Measurements from ENCODE around the gene L3MBTL4. TPM values are rescaled to one million over a fixed set of nuclear protein-coding genes. Genes with fewer than 3 reads are reported as not detected.

Gene L3MBTL4
- total RNA-seq, 1 donor, result 0.36 TPM

- Histone ChIP-seq H3K4me1 (ENCODE audit: insufficient read depth, low read length) (no peaks in the 10 kb centered on the region), H3K4me2 (ENCODE audit: insufficient read depth, low read length) (no peak overlapping the region), H3K4me3 (ENCODE audit: insufficient read depth, low read length) (no peak overlapping the region), H2AFZ (ENCODE audit: low read length) (no peak overlapping the region), H3K79me2 (ENCODE audit: insufficient read depth, low read length) (no peaks in the 10 kb centered on the region), H3K9me3 (ENCODE audit: low read depth, low read length) (no peaks in the 10 kb centered on the region), H3K27me3 (ENCODE audit: insufficient read depth, low read length) (no peaks in the 10 kb centered on the region), H3K36me3 (ENCODE audit: insufficient read depth, low read length) (no peaks in the 10 kb centered on the region), H4K20me1 (ENCODE audit: insufficient read depth, low read length) (no peaks in the 10 kb centered on the region), H3K27ac (ENCODE audit: low read depth, low read length) (no peak overlapping the region)
- no peak for TF ChIP-seq CTCF (IDR thresholded peaks at IDR 0.05; ENCODE audit: extremely low read depth, low read depth, low read length)
- DNase-seq (ENCODE audit: insufficient read length, low spot score, missing footprints), result no peak
Observed at GRCh38 chr18:5948781-5949180, 465.9 kb downstream of the L3MBTL4 start.

- no peaks in the 10 kb centered on the region for H3K27me3 ChIP-seq (ENCODE audit: insufficient read depth, low read length)
- TF ChIP-seq CTCF (IDR thresholded peaks at IDR 0.05; ENCODE audit: extremely low read depth, low read depth, low read length), result no peak
- H2AFZ ChIP-seq (ENCODE audit: low read length), result no peak overlapping the region
Observed at GRCh38 chr18:5948237-5948636, 466.5 kb downstream of the L3MBTL4 start.

GRCh38 chr18:5944448-5944847 is 470.3 kb downstream of the L3MBTL4 start:
- Histone ChIP-seq H2AFZ (ENCODE audit: low read length) (no peak overlapping the region), H3K9me3 (ENCODE audit: low read depth, low read length) (no peaks in the 10 kb centered on the region), H3K4me1 (ENCODE audit: insufficient read depth, low read length) (no peaks in the 10 kb centered on the region), H3K4me3 (ENCODE audit: insufficient read depth, low read length) (no peak overlapping the region), H3K36me3 (ENCODE audit: insufficient read depth, low read length) (no peaks in the 10 kb centered on the region), H3K79me2 (ENCODE audit: insufficient read depth, low read length) (no peaks in the 10 kb centered on the region), H3K4me2 (ENCODE audit: insufficient read depth, low read length) (no peak overlapping the region), H4K20me1 (ENCODE audit: insufficient read depth, low read length) (no peaks in the 10 kb centered on the region), H3K27me3 (ENCODE audit: insufficient read depth, low read length) (no peaks in the 10 kb centered on the region), H3K27ac (ENCODE audit: low read depth, low read length) (no peak overlapping the region)
- no peak for DNase-seq (ENCODE audit: insufficient read length, low spot score, missing footprints)
- TF ChIP-seq CTCF (IDR thresholded peaks at IDR 0.05; ENCODE audit: extremely low read depth, low read depth, low read length), result no peak

More at GRCh38 chr18:5948237-5948636, 466.5 kb downstream of the L3MBTL4 start:
- H3K9me3 ChIP-seq (ENCODE audit: low read depth, low read length), result no peaks in the 10 kb centered on the region
- H3K4me2 ChIP-seq (ENCODE audit: insufficient read depth, low read length), result no peak overlapping the region
- H3K36me3 ChIP-seq (ENCODE audit: insufficient read depth, low read length), result no peaks in the 10 kb centered on the region
- no peaks in the 10 kb centered on the region for H4K20me1 ChIP-seq (ENCODE audit: insufficient read depth, low read length)
- DNase-seq (ENCODE audit: insufficient read length, low spot score, missing footprints), result no peak
- no peak overlapping the region for H3K4me3 ChIP-seq (ENCODE audit: insufficient read depth, low read length)
- no peaks in the 10 kb centered on the region for H3K79me2 ChIP-seq (ENCODE audit: insufficient read depth, low read length)
- no peak overlapping the region for H3K27ac ChIP-seq (ENCODE audit: low read depth, low read length)
- H3K4me1 ChIP-seq (ENCODE audit: insufficient read depth, low read length), result no peaks in the 10 kb centered on the region

GRCh38 chr18:5943514-5943913 is 471.2 kb downstream of the L3MBTL4 start:
- H3K27me3 ChIP-seq (ENCODE audit: insufficient read depth, low read length), result no peaks in the 10 kb centered on the region
- H3K79me2 ChIP-seq (ENCODE audit: insufficient read depth, low read length), result no peaks in the 10 kb centered on the region
- no peak overlapping the region for H3K4me2 ChIP-seq (ENCODE audit: insufficient read depth, low read length)
- H3K27ac ChIP-seq (ENCODE audit: low read depth, low read length), result no peak overlapping the region
- H3K9me3 ChIP-seq (ENCODE audit: low read depth, low read length), result no peaks in the 10 kb centered on the region
- no peak overlapping the region for H3K4me3 ChIP-seq (ENCODE audit: insufficient read depth, low read length)
- no peak for DNase-seq (ENCODE audit: insufficient read length, low spot score, missing footprints)
- TF ChIP-seq CTCF (IDR thresholded peaks at IDR 0.05; ENCODE audit: extremely low read depth, low read depth, low read length), result no peak
- H3K36me3 ChIP-seq (ENCODE audit: insufficient read depth, low read length), result no peaks in the 10 kb centered on the region
- H4K20me1 ChIP-seq (ENCODE audit: insufficient read depth, low read length), result no peaks in the 10 kb centered on the region
- H2AFZ ChIP-seq (ENCODE audit: low read length), result no peak overlapping the region
- no peaks in the 10 kb centered on the region for H3K4me1 ChIP-seq (ENCODE audit: insufficient read depth, low read length)

Measured in osteoblast (primary cell).